SK-N-SH treated with all-trans-retinoic acid at 6 μM for 48 hours (cell line): ENCODE data around the gene KRTAP9-1.

ENCODE experiments used
- ATAC-seq: fragments of 200-7000 bp; cut with Tn5 transposase; 3 replicates; pipeline ENCODE4 v1.9.1; 2020; ENCODE audit warnings: mild to moderate bottlenecking, moderate library complexity
- ARNTL ChIP-seq: fragments of 450-650 bp; formaldehyde crosslinking; IDR thresholded peaks from 2 replicates; pipeline ENCODE4 v1.5.0; 2020; ENCODE audit warnings: low read depth, mild to moderate bottlenecking, moderate library complexity, borderline replicate concordance
- BACH2 ChIP-seq: fragments of 250-450 bp; sonication (Bioruptor Pico); IDR thresholded peaks from 2 replicates; pipeline ENCODE4 v1.9.0; 2021; ENCODE audit warnings: mild to moderate bottlenecking, borderline replicate concordance
- ESRRG ChIP-seq: fragments of 250-450 bp; sonication (Bioruptor Pico); IDR thresholded peaks from 2 replicates; pipeline ENCODE4 v1.6.1; 2021; ENCODE audit warnings: mild to moderate bottlenecking
- GLIS3 ChIP-seq: fragments of 250-450 bp; sonication (Bioruptor Pico); IDR thresholded peaks from 2 replicates; pipeline ENCODE4 v1.5.0; 2020; ENCODE audit warnings: mild to moderate bottlenecking, moderate library complexity
- ISL1 ChIP-seq: fragments of 250-450 bp; sonication (Bioruptor Pico); IDR thresholded peaks from 2 replicates; pipeline ENCODE4 v2.1.2; 2022; ENCODE audit warnings: mild to moderate bottlenecking, moderate library complexity
- OSR1 ChIP-seq: fragments of 250-450 bp; sonication (Bioruptor Pico); IDR thresholded peaks from 2 replicates; pipeline ENCODE4 v1.8.0; 2022; ENCODE audit warnings: moderate library complexity, mild to moderate bottlenecking, inconsistent platforms
- PPARA ChIP-seq: fragments of 250-450 bp; sonication (Bioruptor Pico); IDR thresholded peaks from 2 replicates; pipeline ENCODE4 v1.5.0; 2020; ENCODE audit warnings: mild to moderate bottlenecking, borderline replicate concordance
- RARB ChIP-seq: fragments of 250-450 bp; sonication (Bioruptor Pico); IDR thresholded peaks from 2 replicates; pipeline ENCODE4 v1.8.0; 2021; ENCODE audit warnings: mild to moderate bottlenecking, moderate library complexity
- SNAI2 ChIP-seq: fragments of 250-450 bp; sonication (Bioruptor Pico); IDR thresholded peaks from 2 replicates; pipeline ENCODE4 v1.5.0; 2020; ENCODE audit warnings: mild to moderate bottlenecking, moderate library complexity
- TOX ChIP-seq: fragments of 250-450 bp; sonication (Bioruptor Pico); IDR thresholded peaks from 2 replicates; pipeline ENCODE4 v1.8.0; 2021; ENCODE audit warnings: mild to moderate bottlenecking, moderate library complexity, borderline replicate concordance
- ZC3H10 ChIP-seq: fragments of 250-450 bp; sonication (Bioruptor Pico); IDR thresholded peaks from 2 replicates; pipeline ENCODE4 v1.5.1; 2021; ENCODE audit warnings: mild to moderate bottlenecking, moderate library complexity
- ZFP3 ChIP-seq: fragments of 250-450 bp; sonication (Bioruptor Pico); IDR thresholded peaks from 2 replicates; pipeline ENCODE4 v1.5.0; 2020; ENCODE audit warnings: mild to moderate bottlenecking, moderate library complexity
- ZNF565 ChIP-seq: fragments of 450-650 bp; formaldehyde crosslinking; conservative IDR thresholded peaks from 2 replicates; pipeline ENCODE4 v1.5.0; 2020; ENCODE audit warnings: low read depth, mild to moderate bottlenecking, moderate library complexity
- ZNF70 ChIP-seq: fragments of 450-650 bp; formaldehyde crosslinking; IDR thresholded peaks from 2 replicates; pipeline ENCODE4 v1.5.0; 2020; ENCODE audit warnings: mild to moderate bottlenecking, moderate library complexity
- ZNF8 ChIP-seq: fragments of 450-650 bp; formaldehyde crosslinking; IDR thresholded peaks from 2 replicates; pipeline ENCODE4 v1.5.0; 2020; ENCODE audit warnings: mild to moderate bottlenecking, moderate library complexity
- TF ChIP-seq, protein P1 (sequence below): fragments of 250-450 bp; sonication (Bioruptor Pico); IDR thresholded peaks from 2 replicates; pipeline ENCODE4 v1.5.0; 2020; ENCODE audit warnings: mild to moderate bottlenecking, moderate library complexity
- TF ChIP-seq, protein P2 (sequence below): fragments of 250-450 bp; sonication (Bioruptor Pico); IDR thresholded peaks from 2 replicates; pipeline ENCODE4 v1.5.1; 2021; ENCODE audit warnings: mild to moderate bottlenecking, moderate library complexity
- TF ChIP-seq, protein P3 (sequence below): fragments of 250-450 bp; sonication (Bioruptor Pico); IDR thresholded peaks from 2 replicates; pipeline ENCODE4 v1.5.1; 2020; ENCODE audit warnings: low read depth, mild to moderate bottlenecking, moderate library complexity
- TF ChIP-seq, protein P4 (sequence below): fragments of 250-450 bp; sonication (Bioruptor Pico); IDR thresholded peaks from 2 replicates; pipeline ENCODE4 v1.8.0; 2021; ENCODE audit warnings: low read depth, mild to moderate bottlenecking, moderate library complexity, borderline replicate concordance
- TF ChIP-seq, protein P5 (sequence below): fragments of 250-450 bp; sonication (Bioruptor Pico); IDR thresholded peaks from 2 replicates; pipeline ENCODE4 v1.8.0; 2020; ENCODE audit warnings: mild to moderate bottlenecking, moderate library complexity, borderline replicate concordance

Gene KRTAP9-1

DNA sequence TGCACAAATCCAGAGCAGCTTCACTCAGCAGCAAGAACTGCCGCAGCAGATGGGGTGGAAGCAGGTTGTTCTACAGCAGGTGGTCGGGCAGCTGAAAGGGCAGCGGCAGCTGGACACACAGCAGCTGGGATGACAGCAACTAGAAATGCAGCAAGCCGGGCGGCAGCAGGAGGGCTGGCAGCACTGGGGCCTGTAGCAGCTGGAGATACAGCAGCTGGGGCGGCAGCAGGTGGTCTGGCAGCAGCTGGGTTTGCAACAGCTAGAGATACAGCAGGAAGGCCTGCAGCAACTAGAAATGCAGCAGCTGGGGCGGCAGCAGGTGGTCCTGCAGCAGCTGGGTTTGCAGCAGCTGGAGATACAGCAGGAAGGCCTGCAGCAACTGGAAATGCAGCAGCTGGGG is 22.1 kb upstream of the KRTAP9-1 start:
- no peak for TF ChIP-seq OSR1
- TF ChIP-seq GLIS3: no peak

DNA sequence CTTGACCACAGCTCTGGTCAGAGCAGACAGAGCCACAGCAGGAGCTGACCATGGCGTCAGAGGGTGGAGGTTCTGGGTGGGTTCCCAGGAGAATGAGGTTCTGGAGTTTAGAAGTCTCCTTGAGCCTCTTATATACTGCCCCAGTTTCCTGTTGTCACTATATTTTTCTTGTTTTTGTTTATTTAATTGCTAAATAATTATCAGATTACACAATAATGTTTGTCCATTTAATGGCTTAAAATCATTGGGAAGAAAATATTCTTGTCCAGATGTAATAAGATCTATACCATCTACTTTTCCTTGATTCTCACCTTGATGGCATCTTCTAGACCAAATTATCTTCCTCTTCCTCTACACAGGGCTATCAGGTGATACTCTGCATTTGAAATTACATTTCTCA is 21.6 kb upstream of the KRTAP9-1 start, which contains the start of gene KRTAP4-3:
Gene KRTAP4-3, minus strand, starts transcription at position 101 of the 400 bp plus-strand sequence. Its CDS starts 49 bp downstream, at position 52.
- ATAC-seq: no peak
- TF ChIP-seq PPARA (CRISPR knock-in tag): no peak
- TF ChIP-seq, protein P1, sequence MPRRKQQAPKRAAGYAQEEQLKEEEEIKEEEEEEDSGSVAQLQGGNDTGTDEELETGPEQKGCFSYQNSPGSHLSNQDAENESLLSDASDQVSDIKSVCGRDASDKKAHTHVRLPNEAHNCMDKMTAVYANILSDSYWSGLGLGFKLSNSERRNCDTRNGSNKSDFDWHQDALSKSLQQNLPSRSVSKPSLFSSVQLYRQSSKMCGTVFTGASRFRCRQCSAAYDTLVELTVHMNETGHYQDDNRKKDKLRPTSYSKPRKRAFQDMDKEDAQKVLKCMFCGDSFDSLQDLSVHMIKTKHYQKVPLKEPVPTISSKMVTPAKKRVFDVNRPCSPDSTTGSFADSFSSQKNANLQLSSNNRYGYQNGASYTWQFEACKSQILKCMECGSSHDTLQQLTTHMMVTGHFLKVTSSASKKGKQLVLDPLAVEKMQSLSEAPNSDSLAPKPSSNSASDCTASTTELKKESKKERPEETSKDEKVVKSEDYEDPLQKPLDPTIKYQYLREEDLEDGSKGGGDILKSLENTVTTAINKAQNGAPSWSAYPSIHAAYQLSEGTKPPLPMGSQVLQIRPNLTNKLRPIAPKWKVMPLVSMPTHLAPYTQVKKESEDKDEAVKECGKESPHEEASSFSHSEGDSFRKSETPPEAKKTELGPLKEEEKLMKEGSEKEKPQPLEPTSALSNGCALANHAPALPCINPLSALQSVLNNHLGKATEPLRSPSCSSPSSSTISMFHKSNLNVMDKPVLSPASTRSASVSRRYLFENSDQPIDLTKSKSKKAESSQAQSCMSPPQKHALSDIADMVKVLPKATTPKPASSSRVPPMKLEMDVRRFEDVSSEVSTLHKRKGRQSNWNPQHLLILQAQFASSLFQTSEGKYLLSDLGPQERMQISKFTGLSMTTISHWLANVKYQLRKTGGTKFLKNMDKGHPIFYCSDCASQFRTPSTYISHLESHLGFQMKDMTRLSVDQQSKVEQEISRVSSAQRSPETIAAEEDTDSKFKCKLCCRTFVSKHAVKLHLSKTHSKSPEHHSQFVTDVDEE (CRISPR knock-in tag): no peak
- TF ChIP-seq, protein P2, sequence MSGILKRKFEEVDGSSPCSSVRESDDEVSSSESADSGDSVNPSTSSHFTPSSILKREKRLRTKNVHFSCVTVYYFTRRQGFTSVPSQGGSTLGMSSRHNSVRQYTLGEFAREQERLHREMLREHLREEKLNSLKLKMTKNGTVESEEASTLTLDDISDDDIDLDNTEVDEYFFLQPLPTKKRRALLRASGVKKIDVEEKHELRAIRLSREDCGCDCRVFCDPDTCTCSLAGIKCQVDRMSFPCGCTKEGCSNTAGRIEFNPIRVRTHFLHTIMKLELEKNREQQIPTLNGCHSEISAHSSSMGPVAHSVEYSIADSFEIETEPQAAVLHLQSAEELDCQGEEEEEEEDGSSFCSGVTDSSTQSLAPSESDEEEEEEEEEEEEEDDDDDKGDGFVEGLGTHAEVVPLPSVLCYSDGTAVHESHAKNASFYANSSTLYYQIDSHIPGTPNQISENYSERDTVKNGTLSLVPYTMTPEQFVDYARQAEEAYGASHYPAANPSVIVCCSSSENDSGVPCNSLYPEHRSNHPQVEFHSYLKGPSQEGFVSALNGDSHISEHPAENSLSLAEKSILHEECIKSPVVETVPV (CRISPR knock-in tag): no peak
- TF ChIP-seq, protein P3, sequence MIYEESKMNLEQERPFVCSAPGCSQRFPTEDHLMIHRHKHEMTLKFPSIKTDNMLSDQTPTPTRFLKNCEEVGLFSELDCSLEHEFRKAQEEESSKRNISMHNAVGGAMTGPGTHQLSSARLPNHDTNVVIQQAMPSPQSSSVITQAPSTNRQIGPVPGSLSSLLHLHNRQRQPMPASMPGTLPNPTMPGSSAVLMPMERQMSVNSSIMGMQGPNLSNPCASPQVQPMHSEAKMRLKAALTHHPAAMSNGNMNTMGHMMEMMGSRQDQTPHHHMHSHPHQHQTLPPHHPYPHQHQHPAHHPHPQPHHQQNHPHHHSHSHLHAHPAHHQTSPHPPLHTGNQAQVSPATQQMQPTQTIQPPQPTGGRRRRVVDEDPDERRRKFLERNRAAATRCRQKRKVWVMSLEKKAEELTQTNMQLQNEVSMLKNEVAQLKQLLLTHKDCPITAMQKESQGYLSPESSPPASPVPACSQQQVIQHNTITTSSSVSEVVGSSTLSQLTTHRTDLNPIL: no peak
- no peak for TF ChIP-seq ZC3H10
- TF ChIP-seq TOX (CRISPR knock-in tag): no peak
- TF ChIP-seq ZFP3 (CRISPR knock-in tag): no peak
- no peak for TF ChIP-seq ISL1 (CRISPR knock-in tag)
- TF ChIP-seq SNAI2 (CRISPR knock-in tag): no peak

More for the DNA sequence above, 22.1 kb upstream of the KRTAP9-1 start:
- no peak for ATAC-seq

DNA sequence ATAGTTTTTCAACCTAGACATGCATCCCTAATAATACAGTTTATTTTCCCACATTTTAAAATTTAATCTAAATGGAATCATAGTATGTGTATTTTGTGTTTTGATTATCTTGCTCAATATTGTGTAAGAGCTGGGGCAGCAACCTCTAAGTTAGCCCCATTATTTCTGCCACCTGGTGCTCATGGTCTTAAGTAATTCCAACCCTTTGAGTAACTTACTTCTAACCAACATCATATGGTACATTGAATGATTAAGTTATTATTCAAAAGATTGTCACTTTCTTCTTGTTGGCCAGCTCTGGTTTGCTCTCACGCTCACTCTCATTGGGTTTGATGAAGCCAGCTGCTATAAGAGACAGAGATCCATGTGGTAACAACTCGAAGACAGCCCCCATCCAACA is 17.8 kb upstream of the KRTAP9-1 start:
- TF ChIP-seq PPARA (CRISPR knock-in tag): no peak
- no peak for TF ChIP-seq SNAI2 (CRISPR knock-in tag)
- TF ChIP-seq, protein P4, sequence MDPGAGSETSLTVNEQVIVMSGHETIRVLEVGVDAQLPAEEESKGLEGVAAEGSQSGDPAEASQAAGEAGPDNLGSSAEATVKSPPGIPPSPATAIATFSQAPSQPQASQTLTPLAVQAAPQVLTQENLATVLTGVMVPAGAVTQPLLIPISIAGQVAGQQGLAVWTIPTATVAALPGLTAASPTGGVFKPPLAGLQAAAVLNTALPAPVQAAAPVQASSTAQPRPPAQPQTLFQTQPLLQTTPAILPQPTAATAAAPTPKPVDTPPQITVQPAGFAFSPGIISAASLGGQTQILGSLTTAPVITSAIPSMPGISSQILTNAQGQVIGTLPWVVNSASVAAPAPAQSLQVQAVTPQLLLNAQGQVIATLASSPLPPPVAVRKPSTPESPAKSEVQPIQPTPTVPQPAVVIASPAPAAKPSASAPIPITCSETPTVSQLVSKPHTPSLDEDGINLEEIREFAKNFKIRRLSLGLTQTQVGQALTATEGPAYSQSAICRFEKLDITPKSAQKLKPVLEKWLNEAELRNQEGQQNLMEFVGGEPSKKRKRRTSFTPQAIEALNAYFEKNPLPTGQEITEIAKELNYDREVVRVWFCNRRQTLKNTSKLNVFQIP (CRISPR knock-in tag): no peak
- no peak for TF ChIP-seq ZNF70 (CRISPR knock-in tag)
- no peak for TF ChIP-seq RARB (CRISPR knock-in tag)
- TF ChIP-seq, protein P2 (CRISPR knock-in tag): no peak
- TF ChIP-seq, protein P5, sequence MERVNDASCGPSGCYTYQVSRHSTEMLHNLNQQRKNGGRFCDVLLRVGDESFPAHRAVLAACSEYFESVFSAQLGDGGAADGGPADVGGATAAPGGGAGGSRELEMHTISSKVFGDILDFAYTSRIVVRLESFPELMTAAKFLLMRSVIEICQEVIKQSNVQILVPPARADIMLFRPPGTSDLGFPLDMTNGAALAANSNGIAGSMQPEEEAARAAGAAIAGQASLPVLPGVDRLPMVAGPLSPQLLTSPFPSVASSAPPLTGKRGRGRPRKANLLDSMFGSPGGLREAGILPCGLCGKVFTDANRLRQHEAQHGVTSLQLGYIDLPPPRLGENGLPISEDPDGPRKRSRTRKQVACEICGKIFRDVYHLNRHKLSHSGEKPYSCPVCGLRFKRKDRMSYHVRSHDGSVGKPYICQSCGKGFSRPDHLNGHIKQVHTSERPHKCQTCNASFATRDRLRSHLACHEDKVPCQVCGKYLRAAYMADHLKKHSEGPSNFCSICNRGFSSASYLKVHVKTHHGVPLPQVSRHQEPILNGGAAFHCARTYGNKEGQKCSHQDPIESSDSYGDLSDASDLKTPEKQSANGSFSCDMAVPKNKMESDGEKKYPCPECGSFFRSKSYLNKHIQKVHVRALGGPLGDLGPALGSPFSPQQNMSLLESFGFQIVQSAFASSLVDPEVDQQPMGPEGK: no peak
- no peak for TF ChIP-seq ZFP3 (CRISPR knock-in tag)
- TF ChIP-seq TOX (CRISPR knock-in tag): no peak
- no peak for TF ChIP-seq GLIS3
- no peak for ATAC-seq

DNA sequence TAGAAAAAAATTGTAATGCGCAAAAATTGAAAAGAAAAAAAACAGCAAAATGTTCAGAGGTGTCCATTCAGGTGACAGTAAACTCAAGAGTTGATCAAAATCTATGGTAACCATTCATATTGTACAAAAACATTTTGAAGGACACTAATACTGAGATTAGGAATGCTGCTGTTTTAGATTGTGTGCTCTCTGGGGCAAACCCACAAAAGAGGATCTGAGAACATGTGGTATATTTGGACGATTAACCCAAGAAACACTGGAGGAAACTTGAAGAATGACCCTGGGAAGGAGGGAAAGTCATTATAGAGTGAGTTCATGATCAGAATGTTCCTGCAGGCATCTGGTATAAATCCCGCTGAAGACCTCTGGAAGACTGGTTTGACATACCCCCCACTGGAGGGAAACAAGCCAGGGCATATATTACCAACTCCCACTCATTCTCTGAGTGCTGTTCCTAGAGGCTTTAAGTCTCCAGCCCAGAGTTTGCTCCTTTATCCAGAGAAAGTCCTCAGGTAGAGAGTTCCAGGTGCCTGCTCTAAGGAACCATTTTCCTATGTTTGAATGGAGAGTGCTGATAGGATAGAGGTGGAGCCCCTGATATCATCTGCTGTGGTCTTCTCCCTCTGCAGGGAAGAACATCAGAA is 12.8 kb upstream of the KRTAP9-1 start:
- ATAC-seq: no peak
- TF ChIP-seq TOX (CRISPR knock-in tag) (no peak), ARNTL (CRISPR knock-in tag) (no peak), ZNF8 (CRISPR knock-in tag) (no peak), OSR1 (no peak), ZNF70 (CRISPR knock-in tag) (no peak), ZFP3 (CRISPR knock-in tag) (no peak), RARB (CRISPR knock-in tag) (no peak), BACH2 (CRISPR knock-in tag) (no peak), SNAI2 (CRISPR knock-in tag) (no peak), ESRRG (CRISPR knock-in tag) (no peak), ZNF565 (no peak)
- TF ChIP-seq, protein P5: no peak
- TF ChIP-seq, protein P2 (CRISPR knock-in tag): no peak
